SK-N-MC (cell line): ENCODE measurements around the gene DOK3.

Experiments used
- DNase-seq: peaks from one replicate; pipeline ENCODE4 v3.0.0-alpha.2; 2011; ENCODE audit warnings: low read depth, low spot score
- H3K27ac ChIP-seq: fragments of 200-600 bp; sonication (generic); 2 replicates; pipeline ENCODE4 v1.5.1; 2016; ENCODE audit warnings: mixed run types
- H3K36me3 ChIP-seq: fragments of 200-600 bp; sonication (generic); 2 replicates; pipeline ENCODE4 v1.6.1; 2017; ENCODE audit warnings: antibody characterized with exemption, low read length, mixed read lengths; ENCODE audit not compliant: insufficient read depth
- H3K4me3 ChIP-seq: fragments of 200-600 bp; sonication (generic); 2 replicates; pipeline ENCODE4 v1.5.1; 2016
- H3K9ac ChIP-seq: fragments of 200-600 bp; sonication (generic); 2 replicates; pipeline ENCODE4 v1.8.0; 2017; ENCODE audit warnings: mixed run types, mixed read lengths; ENCODE audit not compliant: insufficient read length
- H3K9me3 ChIP-seq: fragments of 200-600 bp; sonication (generic); 2 replicates; pipeline ENCODE4 v1.6.1; 2017; ENCODE audit warnings: low read depth, mild to moderate bottlenecking, antibody characterized with exemption, low read length, moderate library complexity, mixed read lengths
- EZH2 ChIP-seq: fragments of 200-600 bp; sonication (generic); IDR thresholded peaks from one replicate; pipeline ENCODE4 v1.6.1; 2017; ENCODE audit warnings: antibody characterized with exemption
- FOXP2 ChIP-seq: optimal IDR thresholded peaks from 2 replicates; pipeline ENCODE3; 2011; ENCODE audit warnings: mild to moderate bottlenecking, moderate library complexity; ENCODE audit not compliant: insufficient read depth; ENCODE audit errors: extremely low read length, control extremely low read depth
- POLR2AphosphoS5 ChIP-seq: IDR thresholded peaks from 2 replicates; pipeline ENCODE4 v1.6.1; 2012; ENCODE audit warnings: mild to moderate bottlenecking, low read depth, low read length, borderline replicate concordance

DOK3 gene

DNA sequence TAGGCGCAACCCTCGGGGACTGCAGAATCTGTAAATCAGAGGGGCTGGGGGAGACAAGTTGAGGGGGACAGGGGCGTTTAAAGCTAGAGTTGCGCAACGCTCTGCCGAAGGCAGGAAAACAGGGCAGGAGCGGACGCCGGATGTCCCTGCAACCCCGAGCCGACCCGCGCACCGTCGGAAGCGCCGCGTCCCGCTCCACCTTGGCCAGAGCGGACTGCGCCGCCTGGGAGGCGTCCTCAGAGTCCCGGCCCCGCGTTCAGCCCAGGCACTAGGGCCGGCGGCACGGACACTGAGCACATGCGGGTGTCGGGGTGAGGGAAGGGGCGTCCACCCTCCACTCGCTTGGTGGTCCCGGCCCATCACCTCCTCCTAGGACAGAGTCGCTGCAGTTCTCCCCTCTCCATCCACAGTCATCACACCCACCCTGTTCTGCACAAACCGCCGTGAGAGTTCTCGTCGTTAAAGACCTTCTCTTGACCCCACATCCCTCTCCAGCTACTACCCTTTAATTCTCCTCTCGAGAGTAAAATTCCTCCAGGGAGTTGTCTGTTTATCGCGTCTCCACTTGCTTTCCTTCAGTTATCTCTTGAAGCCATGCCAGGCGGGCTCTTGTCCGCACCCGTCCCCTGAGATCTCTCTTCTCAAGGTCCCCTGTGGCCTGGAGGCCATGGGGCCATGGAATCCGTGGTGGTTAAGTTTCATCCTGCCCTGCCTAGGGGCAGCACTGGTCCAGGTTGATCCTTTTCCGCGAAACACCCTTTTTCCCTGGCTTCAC, 11.4 kb downstream of the DOK3 start:
- Histone ChIP-seq H3K27ac (no peak overlapping the region), H3K4me3 (peak overlapping the region; percentile 92), H3K36me3 (peaks cover 3% of the 10 kb centered on the region; the same call in 1 of the 2 replicates), H3K9ac (peak overlapping the region; percentile 54), H3K9me3 (no peaks in the 10 kb centered on the region)
- DNase-seq, result no peak
- TF ChIP-seq POLR2AphosphoS5 (no peak), FOXP2 (no peak), EZH2 (no peak)

DNA sequence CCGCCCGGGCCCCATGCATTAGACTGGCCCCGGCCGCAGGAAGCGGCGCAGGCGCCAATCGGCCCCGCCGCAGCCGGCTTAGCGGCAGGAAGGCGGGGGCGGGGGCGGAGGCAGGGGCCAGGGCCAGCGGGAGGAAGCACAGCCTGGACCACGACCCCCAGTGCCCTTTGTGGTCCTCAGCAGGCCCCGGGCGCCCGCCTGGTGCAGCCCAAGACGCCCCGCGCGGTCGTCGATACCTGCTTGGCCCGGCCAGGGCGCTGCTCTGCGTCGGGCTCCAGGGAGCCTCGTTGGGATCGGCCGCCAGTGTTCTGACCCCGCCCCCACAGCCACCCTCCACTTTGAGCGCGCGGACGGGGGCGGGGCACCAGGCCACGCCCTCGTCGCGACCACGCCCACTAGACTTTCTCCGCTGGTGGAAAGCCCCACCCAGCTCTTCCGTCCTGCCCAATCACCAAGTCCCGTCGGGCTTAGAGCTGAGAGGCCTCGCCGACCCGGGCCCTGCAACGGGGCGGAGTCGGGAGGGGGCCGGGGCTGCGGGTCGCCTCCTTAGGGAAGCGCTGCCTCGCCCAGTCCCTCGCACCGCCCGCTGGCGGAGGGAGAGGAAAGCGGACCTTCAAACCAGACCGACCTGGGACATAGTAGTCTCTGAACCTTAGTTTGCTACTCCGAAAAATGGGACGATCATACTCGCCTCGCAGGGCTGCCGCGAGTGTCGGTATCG, 12.2 kb downstream of the DOK3 start, which contains the start of gene PDLIM7:
PDLIM7 (minus strand) TSS at position 313 of the 721 bp plus-strand sequence. CDS start 1,092 bp downstream, outside the sequence.
- peaks cover 7% of the 10 kb centered on the region; the same call in 1 of the 2 replicates for H3K36me3 ChIP-seq
- peak within 1 kb of the TSS; percentile 74 for H3K27ac ChIP-seq
- peak; percentile 76 for DNase-seq
- peak within 1 kb of the TSS; percentile 75 for H3K9ac ChIP-seq
- TF ChIP-seq POLR2AphosphoS5 (peak; percentile 96), EZH2 (no peak), FOXP2 (no peak)
- no peaks in the 10 kb centered on the region for H3K9me3 ChIP-seq
- peak within 1 kb of the TSS; percentile 92 for H3K4me3 ChIP-seq

DNA sequence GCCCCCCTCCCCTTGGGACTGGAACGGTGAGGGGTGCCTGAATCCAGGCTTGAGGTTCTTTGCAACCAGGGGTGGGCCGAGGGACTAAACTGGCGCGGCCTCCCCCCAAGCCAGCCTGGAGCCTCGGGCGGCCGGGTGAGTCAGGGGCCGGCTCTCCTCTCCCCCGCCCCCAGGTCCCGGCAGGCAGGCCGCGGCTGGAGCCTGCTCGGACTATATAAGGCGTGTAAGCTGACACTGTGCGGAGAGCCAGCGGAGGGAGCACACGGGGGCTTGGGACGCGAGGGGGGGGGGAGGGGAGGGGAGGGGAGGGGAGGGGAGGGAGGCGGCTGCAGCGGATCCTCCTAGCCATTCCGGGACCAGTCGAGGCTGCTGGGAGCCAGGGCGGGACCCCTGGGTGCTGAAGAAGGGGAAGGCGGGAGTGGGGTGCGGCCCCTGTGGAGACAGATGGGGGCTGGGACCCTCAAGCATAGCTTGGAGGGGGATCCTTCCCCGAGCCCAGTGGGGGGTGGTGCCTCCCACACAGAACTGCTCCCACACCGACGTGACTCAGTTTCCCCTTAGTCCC, 12.8 kb downstream of the DOK3 start:
- peak overlapping the region; percentile 75 for H3K9ac ChIP-seq
- TF ChIP-seq POLR2AphosphoS5 (no peak), EZH2 (no peak), FOXP2 (no peak)

DNA sequence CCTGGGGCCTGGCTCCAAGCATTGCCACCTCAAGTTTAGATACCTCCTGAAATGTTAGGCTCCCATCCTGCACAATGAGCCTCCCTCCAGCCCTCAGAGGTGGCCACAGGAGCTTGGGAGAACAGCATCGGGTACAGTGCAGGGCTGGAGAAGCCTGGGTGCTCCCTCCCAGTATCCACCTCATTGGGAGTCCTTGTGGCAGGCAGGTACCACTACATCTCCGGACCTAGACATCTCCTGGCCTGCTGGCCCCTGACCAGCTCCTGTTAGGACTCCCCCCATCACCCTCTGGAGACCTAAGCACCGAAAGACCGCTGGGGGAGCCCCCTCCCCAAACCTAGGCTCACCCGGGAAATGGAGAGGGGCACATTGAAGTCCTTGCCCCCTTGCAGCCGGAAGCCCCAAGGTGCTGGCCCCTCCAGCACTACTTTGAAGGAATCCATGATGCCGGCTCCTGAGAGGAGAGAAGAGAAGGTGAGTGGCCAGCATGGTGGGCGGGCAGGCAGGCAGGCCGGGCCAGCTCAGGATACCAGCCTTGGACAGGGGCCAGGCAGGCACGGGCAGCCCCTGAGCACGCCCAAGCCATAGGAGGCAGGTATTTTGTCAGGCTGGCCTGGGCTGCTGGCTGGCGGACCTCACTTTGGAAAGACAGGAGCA, 13.4 kb downstream of the DOK3 start:
- no peak for TF ChIP-seq FOXP2
- no peak for TF ChIP-seq EZH2
- TF ChIP-seq POLR2AphosphoS5, result no peak
- H3K9me3 ChIP-seq, result no peaks in the 10 kb centered on the region
- peaks cover 12% of the 10 kb centered on the region; the same call in 1 of the 2 replicates for H3K36me3 ChIP-seq
- peak overlapping the region; percentile 74 for H3K27ac ChIP-seq
- no peak for DNase-seq
- peak overlapping the region; percentile 92 for H3K4me3 ChIP-seq
- peak overlapping the region; percentile 75 for H3K9ac ChIP-seq

More for the DNA sequence above, 12.8 kb downstream of the DOK3 start:
- peaks cover 12% of the 10 kb centered on the region; the same call in 1 of the 2 replicates for H3K36me3 ChIP-seq
- peak overlapping the region; percentile 92 for H3K4me3 ChIP-seq
- peak overlapping the region; percentile 74 for H3K27ac ChIP-seq
- DNase-seq, result no peak
- H3K9me3 ChIP-seq, result no peaks in the 10 kb centered on the region

DNA sequence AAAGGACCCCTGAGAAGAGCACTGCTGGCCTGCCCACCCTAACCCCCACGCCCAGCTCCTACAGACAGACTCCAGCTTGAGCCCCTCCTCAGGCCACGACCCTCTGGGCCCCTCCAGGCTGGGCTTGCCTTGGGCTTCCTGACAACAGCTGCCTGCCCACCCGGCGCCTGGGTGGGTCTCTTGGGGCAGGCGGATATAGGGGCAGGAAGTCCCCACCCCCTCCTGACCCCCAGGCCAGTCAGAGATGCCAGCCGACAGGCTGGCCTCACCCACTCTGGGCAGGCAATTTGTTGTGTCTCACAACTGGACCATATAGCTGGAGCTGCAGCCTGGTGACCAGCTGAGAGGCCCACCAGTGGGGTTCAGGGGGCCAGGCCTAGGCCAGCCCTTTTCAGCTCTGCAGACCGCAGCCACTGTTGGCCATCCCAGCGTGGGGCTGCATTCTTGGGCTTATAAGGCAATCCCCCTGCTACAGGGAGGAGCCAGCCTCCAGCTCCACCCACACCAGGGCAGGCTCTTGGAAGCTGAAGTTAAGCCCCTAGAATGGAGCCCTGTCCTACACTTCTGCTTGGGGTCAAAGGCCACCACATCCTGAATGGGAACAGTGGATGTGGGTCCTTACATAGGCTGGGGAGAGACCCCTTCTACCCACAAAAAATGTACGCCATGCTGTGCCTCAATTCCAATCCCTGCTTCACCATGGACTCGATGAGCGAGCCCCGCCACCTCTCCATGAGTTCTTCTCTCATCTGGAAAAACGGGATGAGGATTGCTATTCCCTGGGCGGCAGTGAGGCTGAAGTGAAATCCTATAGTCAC, 14.2 kb downstream of the DOK3 start:
- no peak for DNase-seq
- TF ChIP-seq POLR2AphosphoS5, result no peak
- TF ChIP-seq EZH2, result no peak
- TF ChIP-seq FOXP2, result no peak
- Histone ChIP-seq H3K9ac (peak overlapping the region; percentile 75), H3K9me3 (no peaks in the 10 kb centered on the region), H3K27ac (peak overlapping the region; percentile 74; the same call in 1 of the 2 replicates), H3K4me3 (peak overlapping the region; percentile 92), H3K36me3 (peaks cover 12% of the 10 kb centered on the region; the same call in 1 of the 2 replicates)

DNA sequence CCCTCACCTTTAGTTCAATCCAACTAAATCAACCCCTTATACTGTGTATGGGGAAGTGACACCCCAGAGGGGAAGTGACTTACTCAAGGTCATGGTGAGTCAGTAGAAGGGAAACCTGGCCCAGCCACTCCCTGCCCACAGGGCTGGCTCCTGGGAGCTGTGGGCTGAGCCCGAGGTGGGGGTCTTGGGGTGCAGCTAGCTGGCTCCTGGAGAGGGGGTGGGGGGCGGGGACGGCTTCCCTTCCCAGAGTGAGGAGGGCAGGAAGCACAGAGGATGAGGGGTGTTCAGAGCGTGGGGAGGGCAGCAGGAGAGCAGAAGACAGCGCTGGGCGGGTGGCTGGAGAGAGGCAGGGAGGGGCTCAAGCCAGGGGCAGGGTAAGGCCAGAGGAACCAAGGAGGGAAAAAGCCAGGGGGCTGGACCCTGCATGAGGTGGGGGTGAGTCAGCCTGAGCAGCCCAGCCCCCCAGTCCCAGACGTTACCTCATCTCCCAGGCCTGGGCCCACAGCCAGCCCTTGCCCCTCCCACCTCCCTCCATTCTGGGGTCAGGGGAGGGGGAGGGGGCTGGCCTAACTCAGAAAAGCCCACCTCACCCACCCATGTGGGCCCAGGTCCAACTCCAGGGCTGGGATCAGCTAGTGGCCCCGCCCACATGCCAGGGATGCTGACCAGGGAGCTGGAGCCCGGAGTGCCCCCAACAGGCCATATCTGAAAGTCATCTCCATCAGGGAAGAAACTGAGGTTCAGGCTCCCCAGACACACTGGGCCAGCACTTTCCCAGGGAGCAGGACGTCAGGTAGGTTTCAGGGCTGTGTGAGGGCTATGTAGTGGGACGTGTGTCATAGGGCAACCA, 15.1 kb downstream of the DOK3 start:
- DNase-seq, result no peak
- Histone ChIP-seq H3K4me3 (no peak overlapping the region), H3K9ac (peak overlapping the region; percentile 14)

More for the DNA sequence above, 15.1 kb downstream of the DOK3 start:
- H3K36me3 ChIP-seq, result peaks cover 18% of the 10 kb centered on the region; the same call in 1 of the 2 replicates
- H3K27ac ChIP-seq, result peak overlapping the region; percentile 71; the same call in 1 of the 2 replicates
- TF ChIP-seq POLR2AphosphoS5, result no peak
- no peak for TF ChIP-seq EZH2
- TF ChIP-seq FOXP2, result no peak
- H3K9me3 ChIP-seq, result no peaks in the 10 kb centered on the region
